ENCODE measurements around the gene KAZN.

Gene KAZN

GRCh38 chr1:14552246-14552965, 46.1 kb upstream of the KAZN start:
- Histone ChIP-seq H4K20me1 (ENCODE audit: control insufficient read depth, insufficient read depth, low read depth, low read length) (no peaks in the 10 kb centered on the region), H3K27me3 (ENCODE audit: control insufficient read depth, low read length) (0 out of 2 replicates have a peak, but pooled peaks cover 7% of the 10 kb centered on the region), H3K4me2 (ENCODE audit: low read length) (no peak overlapping the region), H3K9me2 (replicated peaks; ENCODE audit: control insufficient read depth, low read length) (no peaks in the 10 kb centered on the region), H3K36me3 (ENCODE audit: control insufficient read depth, low read length) (no peaks in the 10 kb centered on the region), H3F3A (ENCODE audit: control insufficient read depth, insufficient read depth) (no peaks in the 10 kb centered on the region), H3K27ac (ENCODE audit: low read depth, low read length) (no peak overlapping the region), H3K4me3 (ENCODE audit: low read length) (no peak overlapping the region), H3K4me1 (ENCODE audit: control insufficient read depth, low read length) (no peaks in the 10 kb centered on the region), H3K9me3 (ENCODE audit: control insufficient read depth, insufficient read depth, low read length) (no peaks in the 10 kb centered on the region), H3K79me2 (ENCODE audit: control insufficient read depth, low read length) (no peaks in the 10 kb centered on the region)
- no peak for TF ChIP-seq CTCF (IDR thresholded peaks at IDR 0.05; ENCODE audit: low read depth, low read length, poor library complexity, severe bottlenecking)
- TF ChIP-seq EZH2phosphoT487 (IDR thresholded peaks at IDR 0.05; ENCODE audit: borderline replicate concordance, low read length), result no peak

- TF ChIP-seq EZH2phosphoT487 (IDR thresholded peaks at IDR 0.05; ENCODE audit: borderline replicate concordance, low read length) (no peak), CTCF (IDR thresholded peaks at IDR 0.05; ENCODE audit: low read depth, low read length, poor library complexity, severe bottlenecking) (no peak)
- H3K27me3 ChIP-seq (ENCODE audit: control insufficient read depth, low read length), result 0 out of 2 replicates have a peak, but pooled peaks cover 7% of the 10 kb centered on the region
- no peaks in the 10 kb centered on the region for H3K9me2 ChIP-seq (replicated peaks; ENCODE audit: control insufficient read depth, low read length)
- H4K20me1 ChIP-seq (ENCODE audit: control insufficient read depth, insufficient read depth, low read depth, low read length), result no peaks in the 10 kb centered on the region
- no peak overlapping the region for H3K4me2 ChIP-seq (ENCODE audit: low read length)
- no peak overlapping the region for H3K4me3 ChIP-seq (ENCODE audit: low read length)
- no peaks in the 10 kb centered on the region for H3F3A ChIP-seq (ENCODE audit: control insufficient read depth, insufficient read depth)
- no peak overlapping the region for H3K27ac ChIP-seq (ENCODE audit: low read depth, low read length)
- no peaks in the 10 kb centered on the region for H3K79me2 ChIP-seq (ENCODE audit: control insufficient read depth, low read length)
- no peaks in the 10 kb centered on the region for H3K9me3 ChIP-seq (ENCODE audit: control insufficient read depth, insufficient read depth, low read length)
- H3K4me1 ChIP-seq (ENCODE audit: control insufficient read depth, low read length), result no peaks in the 10 kb centered on the region
- H3K36me3 ChIP-seq (ENCODE audit: control insufficient read depth, low read length), result no peaks in the 10 kb centered on the region
These were observed 44.8 kb upstream of the KAZN start for GRCh38 chr1:14553711-14554110.

- Histone ChIP-seq H3K27ac (ENCODE audit: low read depth, low read length) (no peak overlapping the region), H3K79me2 (ENCODE audit: control insufficient read depth, low read length) (no peaks in the 10 kb centered on the region), H3K4me1 (ENCODE audit: control insufficient read depth, low read length) (no peaks in the 10 kb centered on the region), H3K36me3 (ENCODE audit: control insufficient read depth, low read length) (no peaks in the 10 kb centered on the region), H3K27me3 (ENCODE audit: control insufficient read depth, low read length) (0 out of 2 replicates have a peak, but pooled peaks cover 7% of the 10 kb centered on the region), H3K4me3 (ENCODE audit: low read length) (no peak overlapping the region), H3K4me2 (ENCODE audit: low read length) (no peak overlapping the region), H3K9me3 (ENCODE audit: control insufficient read depth, insufficient read depth, low read length) (no peaks in the 10 kb centered on the region), H3F3A (ENCODE audit: control insufficient read depth, insufficient read depth) (no peaks in the 10 kb centered on the region), H4K20me1 (ENCODE audit: control insufficient read depth, insufficient read depth, low read depth, low read length) (no peaks in the 10 kb centered on the region), H3K9me2 (replicated peaks; ENCODE audit: control insufficient read depth, low read length) (no peaks in the 10 kb centered on the region)
- TF ChIP-seq CTCF (IDR thresholded peaks at IDR 0.05; ENCODE audit: low read depth, low read length, poor library complexity, severe bottlenecking) (no peak), EZH2phosphoT487 (IDR thresholded peaks at IDR 0.05; ENCODE audit: borderline replicate concordance, low read length) (no peak)
These were observed 43.4 kb upstream of the KAZN start for GRCh38 chr1:14555091-14555490.
